GM13977 (cell line): ENCODE results near the gene WDFY4.

Source experiments
- DNase-seq: peaks from one replicate; pipeline ENCODE4 v3.0.0; 2012; ENCODE audit warnings: low spot score
- CTCF ChIP-seq: IDR thresholded peaks from 2 replicates; pipeline ENCODE4 v1.5.1; 2012; ENCODE audit warnings: mild to moderate bottlenecking, control low read depth; ENCODE audit not compliant: insufficient read depth; ENCODE audit errors: extremely low read depth, missing control alignments
- in situ Hi-C: fragments of 300-500 bp; cut with MboI; formaldehyde crosslinking; loops from one replicate; pipeline ENCODE4 v1.12.0; 2022; ENCODE audit warnings: low sequenced_read_pairs, low pct_unique_long_range_greater_than_20kb, mixed read lengths, inconsistent platforms; ENCODE audit not compliant: unreplicated experiment

The WDFY4 gene

DNA sequence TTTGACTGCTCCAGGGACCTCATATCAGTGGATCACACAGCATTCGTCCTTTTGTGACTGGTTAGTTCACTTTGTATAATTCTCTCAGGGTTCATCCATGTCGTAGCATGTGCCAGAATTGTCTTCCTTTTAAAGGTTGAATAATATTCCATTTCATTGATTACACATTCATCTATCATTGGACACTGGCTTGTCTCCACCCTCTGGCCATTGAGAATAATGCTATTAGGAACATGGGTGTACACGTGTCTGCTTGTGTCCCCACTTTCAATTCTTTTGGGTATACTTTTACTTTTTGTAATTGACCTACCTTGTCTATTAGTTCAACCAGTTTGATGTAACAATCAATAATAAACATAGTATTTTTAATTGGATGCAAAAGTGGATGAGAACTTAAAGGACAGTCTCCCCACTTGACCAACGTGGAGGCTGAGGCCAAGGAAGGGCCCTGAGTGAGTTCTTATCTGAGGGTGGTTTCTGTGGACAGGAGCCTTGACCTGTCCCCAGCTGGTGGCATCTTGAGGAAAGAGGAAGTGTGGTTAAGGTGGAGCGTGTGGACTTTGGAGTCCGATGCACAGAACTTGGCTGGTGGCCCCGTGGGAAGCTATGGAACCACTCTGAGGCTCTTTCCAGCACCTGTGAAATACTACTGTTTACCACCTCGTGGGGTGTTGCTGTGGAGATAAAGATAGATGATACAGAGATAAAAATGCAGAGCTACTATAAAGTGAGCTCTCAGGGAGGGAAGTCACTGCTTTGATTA lies 16.6 kb downstream of the WDFY4 start:
- no peak for DNase-seq
- TF ChIP-seq CTCF = peak; percentile 61
- in situ Hi-C loops = no loop called here

DNA sequence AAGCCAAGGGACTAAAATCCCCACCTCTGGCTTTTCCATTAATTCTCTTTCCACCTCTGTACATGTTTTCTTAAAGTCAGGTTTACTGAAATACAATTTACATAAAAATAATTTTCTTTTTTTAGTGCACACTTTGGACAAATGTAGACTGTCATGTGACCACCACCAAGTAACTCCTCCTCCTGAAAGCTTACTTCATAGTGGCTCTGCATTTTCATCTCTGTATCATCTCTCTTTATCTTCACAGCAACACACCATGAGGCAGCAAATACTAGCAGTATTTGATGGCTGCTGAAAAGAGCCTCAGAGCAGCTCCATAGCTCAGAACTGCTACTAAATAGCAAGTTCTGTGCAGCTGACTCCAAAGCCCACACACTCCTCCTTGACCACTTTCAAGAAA lies 17.3 kb downstream of the WDFY4 start:
- DNase-seq = no peak
- TF ChIP-seq CTCF = no peak
- in situ Hi-C loops = no loop called here

DNA sequence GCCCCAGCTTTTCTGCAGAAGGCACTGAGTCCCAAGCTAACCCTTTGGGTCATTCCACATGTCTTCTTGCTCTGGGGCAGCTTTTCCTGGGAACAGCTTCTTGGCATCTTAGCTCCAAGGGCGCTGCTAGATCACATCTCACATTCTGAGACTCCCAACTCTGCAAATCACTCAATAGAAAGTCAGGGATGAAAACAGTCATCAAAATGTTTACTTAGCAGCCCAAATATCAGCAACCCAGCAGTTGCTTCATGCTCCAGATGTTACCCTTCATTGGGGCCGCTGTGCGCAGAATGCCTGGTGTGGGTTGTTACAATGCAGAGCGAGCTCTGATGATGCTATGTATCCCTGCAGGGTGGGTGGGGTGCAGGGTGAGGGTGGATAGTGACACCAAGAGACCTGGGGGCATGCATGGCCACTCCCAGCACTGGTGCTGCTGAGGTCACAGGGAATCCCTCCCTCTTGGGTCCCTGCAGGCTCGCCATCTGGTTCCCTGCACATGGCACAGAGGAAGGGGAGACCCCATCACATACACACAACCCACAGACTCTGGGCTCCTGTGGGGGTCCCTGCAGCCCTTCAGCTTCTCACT lies 19.0 kb downstream of the WDFY4 start:
- in situ Hi-C loops = no loop called here
- no peak for DNase-seq
- no peak for TF ChIP-seq CTCF

DNA sequence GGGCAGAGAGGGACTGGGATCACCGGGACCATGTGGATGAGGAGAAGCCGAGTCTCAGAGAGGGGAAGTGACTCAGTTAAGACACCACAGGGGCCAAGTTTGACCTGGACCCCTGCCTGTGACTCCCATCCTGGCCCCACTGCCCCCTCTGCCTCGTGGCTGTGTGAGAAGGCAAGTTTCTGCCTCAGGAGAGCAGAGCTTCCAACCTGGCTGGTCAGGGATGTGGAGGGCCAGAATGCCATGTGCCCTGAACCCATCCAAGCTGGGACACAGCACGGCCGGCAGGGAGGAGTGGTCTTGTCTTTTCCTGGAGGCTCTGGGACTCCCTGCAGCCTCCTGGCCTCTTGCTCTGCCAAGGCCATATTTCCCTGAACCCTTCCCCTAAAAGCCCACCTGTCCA lies 19.5 kb downstream of the WDFY4 start:
- in situ Hi-C loops = no loop called here
- TF ChIP-seq CTCF = no peak
- no peak for DNase-seq

- no peak for DNase-seq
- in situ Hi-C loops = no loop called here
- TF ChIP-seq CTCF = no peak
Observed at GRCh38 chr10:48705401-48705938, 20.8 kb downstream of the WDFY4 start.

GRCh38 chr10:48707472-48707871 lies 22.8 kb downstream of the WDFY4 start:
- in situ Hi-C loops = no loop called here
- TF ChIP-seq CTCF = no peak

More at GRCh38 chr10:48707472-48707871, 22.8 kb downstream of the WDFY4 start:
- DNase-seq = no peak
